WTC11 (cell line): ENCODE results near the gene TEK. TPM values are rescaled to one million over a fixed set of nuclear protein-coding genes. Genes with fewer than 3 reads are reported as not detected.

ENCODE experiments used
- ATAC-seq: fragments of 200-7000 bp; cut with Tn5 transposase; 2 replicates; pipeline ENCODE4 v1.10.0; 2021; ENCODE audit warnings: mild to moderate bottlenecking, moderate library complexity
- CTCF ChIA-PET: fragments of 300-600 bp; sonication (Branson Sonifier 250); formaldehyde crosslinking; loops from one replicate; lab custom pipeline; 2021; ENCODE audit warnings: antibody characterized with exemption; lab: Charles Lee
- POLR2A ChIA-PET: fragments of 350-600 bp; sonication (Branson Sonifier 250); formaldehyde crosslinking; loops from one replicate; lab custom pipeline; 2021; ENCODE audit warnings: antibody characterized with exemption; lab: Charles Lee
- DNase-seq: peaks from one replicate; pipeline ENCODE4 v3.0.0; 2021; ENCODE audit warnings: low spot score
- H3K27ac Mint-ChIP-seq: 2 replicates; pipeline ENCODE4 v1.8.0; 2021; ENCODE audit warnings: mixed read lengths
- H3K27me3 Mint-ChIP-seq: 2 replicates; pipeline ENCODE4 v1.8.0; 2021; ENCODE audit warnings: low read depth, mild to moderate bottlenecking, moderate library complexity, mixed read lengths
- H3K36me3 Mint-ChIP-seq: 2 replicates; pipeline ENCODE4 v1.8.0; 2021; ENCODE audit warnings: mixed read lengths
- H3K4me1 Mint-ChIP-seq: 2 replicates; pipeline ENCODE4 v1.8.0; 2022; ENCODE audit warnings: mixed read lengths
- H3K4me3 Mint-ChIP-seq: 2 replicates; pipeline ENCODE4 v1.8.0; 2021; ENCODE audit warnings: mild to moderate bottlenecking, moderate library complexity, mixed read lengths
- H3K9me3 Mint-ChIP-seq: 2 replicates; pipeline ENCODE4 v1.8.0; 2021; ENCODE audit warnings: mixed read lengths
- ARID4B ChIP-seq: sonication (generic); formaldehyde crosslinking; IDR thresholded peaks from 2 replicates; pipeline ENCODE4 v1.8.0; 2023; ENCODE audit warnings: missing genetic modification reagents, mild to moderate bottlenecking, borderline replicate concordance
- ATF1 ChIP-seq: sonication (generic); formaldehyde crosslinking; IDR thresholded peaks from 2 replicates; pipeline ENCODE4 v1.8.1; 2023; ENCODE audit warnings: mild to moderate bottlenecking, moderate library complexity, missing genetic modification reagents
- ATF3 ChIP-seq: sonication (generic); formaldehyde crosslinking; conservative IDR thresholded peaks from 2 replicates; pipeline ENCODE4 v1.8.1; 2022; ENCODE audit warnings: mild to moderate bottlenecking, missing genetic modification reagents
- CDX4 ChIP-seq: fragments of 250-450 bp; sonication (Bioruptor Pico); IDR thresholded peaks from 2 replicates; pipeline ENCODE4 v1.9.0; 2021; ENCODE audit warnings: moderate library complexity, mild to moderate bottlenecking, inconsistent platforms, borderline replicate concordance
- CREM ChIP-seq: sonication (generic); formaldehyde crosslinking; IDR thresholded peaks from 2 replicates; pipeline ENCODE4 v1.8.1; 2022; ENCODE audit warnings: mild to moderate bottlenecking, missing genetic modification reagents, moderate library complexity
- ELF4 ChIP-seq: sonication (generic); formaldehyde crosslinking; IDR thresholded peaks from 2 replicates; pipeline ENCODE4 v1.8.1; 2022; ENCODE audit warnings: low read depth, mild to moderate bottlenecking, moderate library complexity, missing genetic modification reagents
- EMX1 ChIP-seq: fragments of 250-450 bp; sonication (Bioruptor Pico); IDR thresholded peaks from 2 replicates; pipeline ENCODE4 v1.8.0; 2021; ENCODE audit warnings: mild to moderate bottlenecking
- ETV6 ChIP-seq: sonication (generic); formaldehyde crosslinking; IDR thresholded peaks from 2 replicates; pipeline ENCODE4 v1.8.1; 2022; ENCODE audit warnings: mild to moderate bottlenecking, missing genetic modification reagents
- FOXJ3 ChIP-seq: sonication (generic); formaldehyde crosslinking; IDR thresholded peaks from 2 replicates; pipeline ENCODE4 v1.9.0; 2021; ENCODE audit warnings: missing genetic modification reagents, mild to moderate bottlenecking, borderline replicate concordance
- JAZF1 ChIP-seq: fragments of 250-450 bp; sonication (Bioruptor Pico); IDR thresholded peaks from 2 replicates; pipeline ENCODE4 v1.9.0; 2021; ENCODE audit warnings: moderate library complexity, mild to moderate bottlenecking, inconsistent platforms
- MYBL2 ChIP-seq: sonication (generic); formaldehyde crosslinking; IDR thresholded peaks from 2 replicates; pipeline ENCODE4 v1.8.1; 2023; ENCODE audit warnings: mild to moderate bottlenecking, moderate library complexity, missing genetic modification reagents
- RELA ChIP-seq: sonication (generic); formaldehyde crosslinking; IDR thresholded peaks from 2 replicates; pipeline ENCODE4 v1.8.1; 2022; ENCODE audit warnings: missing genetic modification reagents, mild to moderate bottlenecking, borderline replicate concordance
- SOX15 ChIP-seq: fragments of 250-450 bp; sonication (Bioruptor Pico); IDR thresholded peaks from 2 replicates; pipeline ENCODE4 v1.9.0; 2021; ENCODE audit warnings: mild to moderate bottlenecking
- SP1 ChIP-seq: sonication (generic); formaldehyde crosslinking; conservative IDR thresholded peaks from 2 replicates; pipeline ENCODE4 v1.8.1; 2022; ENCODE audit warnings: missing genetic modification reagents
- TCF7 ChIP-seq: sonication (generic); formaldehyde crosslinking; IDR thresholded peaks from 2 replicates; pipeline ENCODE4 v1.8.0; 2022; ENCODE audit warnings: mild to moderate bottlenecking, low read depth, missing genetic modification reagents, moderate library complexity
- ZNF219 ChIP-seq: sonication (generic); formaldehyde crosslinking; IDR thresholded peaks from 2 replicates; pipeline ENCODE4 v1.8.0; 2023; ENCODE audit warnings: missing genetic modification reagents, mild to moderate bottlenecking, borderline replicate concordance
- ZNF263 ChIP-seq: sonication (generic); formaldehyde crosslinking; IDR thresholded peaks from 2 replicates; pipeline ENCODE4 v1.8.1; 2022; ENCODE audit warnings: low read depth, mild to moderate bottlenecking, moderate library complexity, missing genetic modification reagents
- ZNF396 ChIP-seq: fragments of 250-450 bp; sonication (Bioruptor Pico); IDR thresholded peaks from 2 replicates; pipeline ENCODE4 v1.8.0; 2021; ENCODE audit warnings: mild to moderate bottlenecking, moderate library complexity, borderline replicate concordance
- ZNF416 ChIP-seq: fragments of 250-450 bp; sonication (Bioruptor Pico); IDR thresholded peaks from 2 replicates; pipeline ENCODE4 v1.9.0; 2021; ENCODE audit warnings: mild to moderate bottlenecking, inconsistent platforms
- ZNF532 ChIP-seq: fragments of 250-450 bp; sonication (Bioruptor Pico); IDR thresholded peaks from 2 replicates; pipeline ENCODE4 v1.9.0; 2021; ENCODE audit warnings: mild to moderate bottlenecking, borderline replicate concordance
- ZNF671 ChIP-seq: fragments of 250-450 bp; sonication (Bioruptor Pico); IDR thresholded peaks from 2 replicates; pipeline ENCODE4 v1.8.0; 2021; ENCODE audit warnings: mild to moderate bottlenecking
- total RNA-seq: library from RNA; stranded (reverse); gene quantifications from 3 replicates; pipeline ENCODE4 v1.2.3, GENCODE V29; 2021
- TF ChIP-seq, protein P1 (sequence below): sonication (generic); formaldehyde crosslinking; IDR thresholded peaks from 2 replicates; pipeline ENCODE4 v1.8.0; 2022; ENCODE audit warnings: mild to moderate bottlenecking, missing genetic modification reagents
- TF ChIP-seq, protein P2 (sequence below): sonication (generic); formaldehyde crosslinking; IDR thresholded peaks from 2 replicates; pipeline ENCODE4 v1.8.0; 2023; ENCODE audit warnings: missing genetic modification reagents

Gene TEK
- total RNA-seq, 1 experiment from 2014 or later, result 3.1 TPM

DNA sequence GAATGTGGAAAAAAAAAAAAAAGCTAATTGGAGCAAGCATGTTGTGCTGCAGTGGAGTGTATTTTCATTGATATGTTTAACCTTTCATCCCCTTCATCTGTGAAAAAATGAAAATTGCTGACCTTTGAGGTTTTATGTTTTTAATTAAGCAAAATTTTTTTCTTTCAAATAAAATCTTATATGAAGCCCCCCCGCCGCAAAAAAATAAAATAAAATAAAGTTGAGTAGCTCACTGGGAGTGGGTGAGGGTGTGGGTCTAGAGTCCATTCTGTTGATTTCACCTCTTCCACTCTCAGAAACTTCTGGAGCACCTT is 43.3 kb downstream of the TEK start:
- no peak for ATAC-seq
- no peaks in the 10 kb centered on the region for H3K9me3 Mint-ChIP-seq
- H3K4me3 Mint-ChIP-seq, result no peak overlapping the region
- TF ChIP-seq, protein P1, sequence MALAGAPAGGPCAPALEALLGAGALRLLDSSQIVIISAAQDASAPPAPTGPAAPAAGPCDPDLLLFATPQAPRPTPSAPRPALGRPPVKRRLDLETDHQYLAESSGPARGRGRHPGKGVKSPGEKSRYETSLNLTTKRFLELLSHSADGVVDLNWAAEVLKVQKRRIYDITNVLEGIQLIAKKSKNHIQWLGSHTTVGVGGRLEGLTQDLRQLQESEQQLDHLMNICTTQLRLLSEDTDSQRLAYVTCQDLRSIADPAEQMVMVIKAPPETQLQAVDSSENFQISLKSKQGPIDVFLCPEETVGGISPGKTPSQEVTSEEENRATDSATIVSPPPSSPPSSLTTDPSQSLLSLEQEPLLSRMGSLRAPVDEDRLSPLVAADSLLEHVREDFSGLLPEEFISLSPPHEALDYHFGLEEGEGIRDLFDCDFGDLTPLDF (CRISPR knock-in tag), result no peak
- no peak for TF ChIP-seq SOX15
- TF ChIP-seq ZNF263 (CRISPR knock-in tag), result no peak
- no peak for TF ChIP-seq SP1
- TF ChIP-seq CDX4 (CRISPR knock-in tag), result no peak
- TF ChIP-seq ZNF396 (CRISPR knock-in tag), result no peak
- TF ChIP-seq FOXJ3 (CRISPR knock-in tag), result no peak
- no peak for TF ChIP-seq ARID4B (CRISPR knock-in tag)
- TF ChIP-seq CREM, result no peak
- TF ChIP-seq, protein P2, sequence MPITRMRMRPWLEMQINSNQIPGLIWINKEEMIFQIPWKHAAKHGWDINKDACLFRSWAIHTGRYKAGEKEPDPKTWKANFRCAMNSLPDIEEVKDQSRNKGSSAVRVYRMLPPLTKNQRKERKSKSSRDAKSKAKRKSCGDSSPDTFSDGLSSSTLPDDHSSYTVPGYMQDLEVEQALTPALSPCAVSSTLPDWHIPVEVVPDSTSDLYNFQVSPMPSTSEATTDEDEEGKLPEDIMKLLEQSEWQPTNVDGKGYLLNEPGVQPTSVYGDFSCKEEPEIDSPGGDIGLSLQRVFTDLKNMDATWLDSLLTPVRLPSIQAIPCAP, result no peak
- TF ChIP-seq ATF3 (CRISPR knock-in tag), result no peak
- no peak for TF ChIP-seq ZNF416 (CRISPR knock-in tag)
- TF ChIP-seq JAZF1 (CRISPR knock-in tag), result no peak
- TF ChIP-seq TCF7 (CRISPR knock-in tag), result no peak
- TF ChIP-seq ELF4 (CRISPR knock-in tag), result no peak
- TF ChIP-seq MYBL2, result no peak
- TF ChIP-seq ZNF671 (CRISPR knock-in tag), result no peak
- no peak for TF ChIP-seq ZNF219
- TF ChIP-seq, all 79 proteins: peak for 0
- ChIA-PET POLR2A (no interaction called here), CTCF (interaction anchor here (1.5 kb wide), 1 partner anchor 11 kb away, joined by 3 read pairs; no protein-coding TSS in a partner anchor)
- no peaks in the 10 kb centered on the region for H3K36me3 Mint-ChIP-seq
- H3K27ac Mint-ChIP-seq, result no peak overlapping the region
- no peaks in the 10 kb centered on the region for H3K27me3 Mint-ChIP-seq
- DNase-seq, result no peak
- H3K4me1 Mint-ChIP-seq, result peaks cover 9% of the 10 kb centered on the region

DNA sequence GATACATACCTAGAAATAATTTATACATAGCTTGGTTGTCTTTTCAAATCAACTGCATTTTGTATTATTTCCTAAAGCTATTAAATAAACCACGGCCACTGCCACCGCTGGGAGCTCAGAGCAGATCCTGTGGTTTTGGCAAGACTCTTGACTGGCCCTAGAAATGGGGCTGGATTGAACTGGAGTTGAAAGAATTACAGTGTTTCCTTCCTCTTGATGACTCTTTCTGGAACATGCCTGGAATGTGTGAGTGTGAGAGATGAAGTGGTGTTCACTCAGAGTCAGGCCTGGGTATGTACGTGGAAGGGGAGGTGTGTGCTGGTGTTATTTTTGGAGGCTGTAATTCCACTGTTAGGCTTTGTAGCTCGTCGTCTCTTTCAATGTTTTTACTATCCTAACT is 45.9 kb downstream of the TEK start:
- DNase-seq (no peak), ATAC-seq (no peak)
- H3K27ac Mint-ChIP-seq, result no peak overlapping the region
- H3K4me1 Mint-ChIP-seq, result peaks cover 9% of the 10 kb centered on the region
- H3K4me3 Mint-ChIP-seq, result no peak overlapping the region
- ChIA-PET POLR2A (interaction anchor here (1.0 kb wide), 1 partner anchor 38 kb away, joined by 3 read pairs; no protein-coding TSS in a partner anchor), CTCF (no interaction called here)
- H3K27me3 Mint-ChIP-seq, result no peaks in the 10 kb centered on the region
- H3K9me3 Mint-ChIP-seq, result no peaks in the 10 kb centered on the region
- no peaks in the 10 kb centered on the region for H3K36me3 Mint-ChIP-seq
- TF ChIP-seq SP1 (no peak), CREM (no peak), ATF1 (no peak), CDX4 (CRISPR knock-in tag) (no peak), ETV6 (CRISPR knock-in tag) (no peak), JAZF1 (CRISPR knock-in tag) (no peak), FOXJ3 (CRISPR knock-in tag) (no peak), RELA (CRISPR knock-in tag) (no peak), EMX1 (CRISPR knock-in tag) (no peak), ZNF532 (CRISPR knock-in tag) (no peak)
